D721Med (cell line): ENCODE results near the gene NKAIN4.
"Not testable (repeated sequence)": the region's sequence is repeated elsewhere in the genome, so short reads cannot be mapped to it uniquely, and the experiment has no call there.

Source experiments
- DNase-seq: peaks from one replicate; pipeline ENCODE4 v3.0.0; 2011; ENCODE audit warnings: low spot score; ENCODE audit not compliant: insufficient read length
- FAIRE-seq: peaks from 2 replicates; lab custom pipeline; 2011; peaks lifted over from hg19 to GRCh38; lab: Jason Lieb, UNC
- CTCF ChIP-seq: IDR thresholded peaks from 2 replicates; pipeline ENCODE4 v1.5.1; 2012; ENCODE audit warnings: mild to moderate bottlenecking, control low read depth; ENCODE audit not compliant: insufficient read depth; ENCODE audit errors: missing control alignments

Gene NKAIN4

DNA sequence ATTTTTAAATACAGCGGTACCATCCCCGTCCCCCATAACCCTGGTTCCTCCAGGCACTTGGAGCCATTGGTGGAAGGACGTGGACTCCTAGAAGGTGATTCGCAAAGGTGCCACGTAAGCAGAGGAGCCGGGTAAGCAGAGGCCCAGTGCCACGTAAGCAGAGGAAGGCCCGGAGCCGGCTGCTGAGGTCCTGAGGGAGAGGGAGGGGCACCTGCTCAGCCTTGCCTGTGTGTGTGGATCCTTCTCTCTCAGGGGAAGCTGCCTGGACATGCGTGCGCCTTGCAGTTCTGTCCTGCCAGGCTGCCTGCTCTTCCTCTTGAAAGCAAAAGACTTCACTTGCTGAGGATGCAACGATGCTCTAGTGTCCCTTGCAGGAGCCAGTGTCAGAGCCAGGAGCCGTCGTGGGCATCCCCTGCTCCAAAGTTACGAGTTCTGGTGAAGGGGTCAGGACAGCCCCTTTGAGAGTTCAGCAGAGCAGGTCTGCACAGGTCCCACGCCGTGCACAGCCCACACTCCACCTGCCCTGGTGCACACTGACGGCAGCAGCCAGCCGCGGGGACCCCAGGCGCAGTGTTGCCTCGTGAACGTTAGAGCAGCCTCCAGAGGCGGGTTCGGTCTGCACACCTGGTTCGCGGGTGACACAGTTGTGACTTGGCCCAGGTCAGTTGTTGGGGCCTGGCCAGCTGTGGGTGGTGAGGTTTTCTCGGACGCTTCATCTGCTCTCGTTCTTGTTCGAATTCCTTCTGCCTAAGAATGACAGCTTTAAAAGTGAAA, 1.9 kb upstream of the NKAIN4 start:
- FAIRE-seq = no peak
- no peak for TF ChIP-seq CTCF
- no peak for DNase-seq

DNA sequence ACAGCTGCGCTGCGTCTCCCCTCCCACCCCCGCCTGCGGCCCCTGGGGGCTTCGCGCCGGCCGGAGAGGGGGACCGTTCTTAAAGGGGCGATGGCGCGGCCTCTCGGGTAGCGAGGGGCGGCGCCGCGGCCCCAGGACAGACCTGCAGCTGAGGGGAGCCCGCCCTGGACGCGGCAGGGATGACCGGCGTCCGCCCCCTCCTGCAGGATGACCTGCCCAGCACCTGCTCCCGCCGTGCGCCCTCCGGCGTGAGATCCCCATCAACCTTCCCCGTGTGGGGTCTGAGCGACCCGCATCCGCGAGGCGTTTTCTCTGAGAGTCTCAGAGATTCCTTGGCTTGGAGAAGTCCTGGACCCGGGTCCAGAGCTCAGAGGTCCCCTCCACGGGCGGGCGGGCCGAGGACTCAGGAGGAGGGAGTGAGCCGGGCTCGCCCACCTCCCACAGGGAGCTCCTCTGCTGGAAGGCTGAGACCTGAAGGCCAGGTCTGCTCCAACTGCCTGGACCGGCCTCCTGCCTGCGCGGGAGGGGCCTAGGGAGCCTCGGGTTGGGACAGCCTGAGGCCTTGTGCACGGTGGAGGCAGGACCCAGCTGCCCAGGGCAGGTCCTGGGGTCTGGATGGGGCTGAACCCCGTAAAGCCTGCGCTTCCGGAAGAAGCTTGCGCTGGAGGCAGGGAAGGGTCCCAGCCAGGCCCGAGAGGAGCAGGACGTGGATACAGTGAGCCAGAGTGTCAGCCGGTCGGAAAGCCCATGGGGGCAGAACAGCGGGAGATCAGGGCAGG, 532 bp upstream of the NKAIN4 start:
- DNase-seq (no peak), FAIRE-seq (no peak)
- TF ChIP-seq CTCF = no peak

GRCh38 chr20:63253438-63254231, 628 bp downstream of the NKAIN4 start:
- DNase-seq = no peak
- FAIRE-seq = no peak
- no peak for TF ChIP-seq CTCF

DNA sequence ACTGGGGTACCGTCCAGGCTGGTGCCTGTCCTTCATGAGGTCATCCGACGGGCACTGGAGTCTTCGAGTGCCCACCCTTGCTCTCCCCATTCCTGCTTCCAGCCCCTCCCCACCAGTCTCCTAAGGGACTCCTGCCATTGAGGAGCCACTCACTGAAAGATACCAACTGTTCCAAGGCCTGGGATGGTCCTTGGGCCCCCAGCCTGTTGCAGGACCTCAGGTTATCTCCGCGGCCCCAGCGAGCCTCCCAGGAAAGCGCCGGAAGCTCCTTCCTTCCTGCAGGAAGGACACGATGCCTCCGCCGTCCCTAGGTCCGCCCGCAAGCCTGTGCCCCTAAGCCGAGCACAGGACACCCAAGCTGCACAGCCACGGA, 1.2 kb downstream of the NKAIN4 start:
- FAIRE-seq (no peak), DNase-seq (no peak)
- TF ChIP-seq CTCF = no peak

GRCh38 chr20:63252284-63252711, 2.0 kb downstream of the NKAIN4 start:
- no peak for TF ChIP-seq CTCF
- DNase-seq (no peak), FAIRE-seq (no peak)

DNA sequence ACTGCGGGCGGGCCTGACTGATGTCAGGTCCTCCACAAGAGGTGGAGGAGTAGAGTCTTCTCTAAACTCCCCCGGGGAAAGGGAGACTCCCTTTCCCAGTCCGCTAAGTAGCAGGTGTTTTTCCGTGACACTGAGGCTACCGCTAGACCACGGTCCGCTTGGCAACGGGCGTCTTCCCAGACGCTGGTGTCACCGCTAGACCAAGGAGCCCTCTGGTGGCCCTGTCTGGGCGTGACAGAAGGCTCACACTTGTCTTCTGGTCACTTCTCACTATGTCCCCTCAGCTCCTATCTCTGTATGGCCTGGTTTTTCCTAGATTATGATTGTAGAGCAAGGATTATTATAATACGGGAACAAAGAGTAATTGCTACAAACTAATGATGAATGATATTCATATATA, 2.9 kb downstream of the NKAIN4 start:
- not testable (repeated sequence) for FAIRE-seq, DNase-seq
- TF ChIP-seq CTCF = peak; percentile 21
